CD4-positive, alpha-beta memory T cell (primary cell): ENCODE data around the gene RETN. TPM values are rescaled to one million over a fixed set of nuclear protein-coding genes. Genes with fewer than 3 reads are reported as not detected.
A peak's percentile ranks its signal among the peaks of the same experiment; 100 is the strongest.

ENCODE experiments used
- CTCF ChIA-PET: fragments of 350-600 bp; sonication (Branson Sonifier 250); formaldehyde crosslinking; loops from one replicate; lab custom pipeline; 2021; ENCODE audit warnings: inconsistent platforms; ENCODE audit not compliant: partially characterized antibody; lab: Charles Lee
- POLR2A ChIA-PET: fragments of 350-600 bp; sonication (Branson Sonifier 250); formaldehyde crosslinking; loops from one replicate; lab custom pipeline; 2021; ENCODE audit not compliant: partially characterized antibody; lab: Charles Lee
- DNase-seq, 5 donors: peaks; one replicate each; pipeline versions ENCODE4 v3.0.0 to v3.0.0-alpha.2; 2020 to 2022; ENCODE audit warnings: mixed read lengths in 1 of 5
- H3K27ac ChIP-seq: one replicate; pipeline ENCODE4 v1.7.0; 2013; ENCODE audit warnings: low read depth, low read length
- H3K27me3 ChIP-seq: 2 replicates; pipeline ENCODE4 v1.7.0; 2013; ENCODE audit warnings: mild to moderate bottlenecking, low read length, moderate library complexity; ENCODE audit not compliant: insufficient read depth
- H3K36me3 ChIP-seq: 2 replicates; pipeline ENCODE4 v1.7.0; 2013; ENCODE audit warnings: mild to moderate bottlenecking, low read length, moderate library complexity; ENCODE audit not compliant: insufficient read depth
- H3K4me1 ChIP-seq: 2 replicates; pipeline ENCODE4 v1.7.0; 2013; ENCODE audit warnings: mild to moderate bottlenecking, low read length, moderate library complexity; ENCODE audit not compliant: insufficient read depth
- H3K4me3 ChIP-seq, 2 donors: one replicate each; pipeline ENCODE4 v1.7.0; 2013; ENCODE audit warnings: low read length in 2 of 2, mild to moderate bottlenecking in 1 of 2
- H3K9me3 ChIP-seq, 2 donors: one replicate each; pipeline ENCODE4 v1.7.0; 2013; ENCODE audit warnings: low read length in 2 of 2, control low read depth in 1 of 2; ENCODE audit not compliant: control insufficient read depth in 1 of 2
- H3K27ac Mint-ChIP-seq, 7 donors: one replicate each; pipeline ENCODE4 v1.8.0; 2020 to 2021; ENCODE audit warnings: mixed read lengths in 7 of 7, mild to moderate bottlenecking in 6 of 7, inconsistent platforms in 3 of 7, moderate library complexity in 3 of 7
- H3K27me3 Mint-ChIP-seq, 2 donors: one replicate each; pipeline ENCODE4 v1.8.0; 2020 to 2021; ENCODE audit warnings: mixed read lengths in 2 of 2
- H3K36me3 Mint-ChIP-seq, 2 donors: one replicate each; pipeline ENCODE4 v1.8.0; 2020 to 2021; ENCODE audit warnings: mixed read lengths in 2 of 2, inconsistent platforms in 1 of 2, mild to moderate bottlenecking in 1 of 2
- H3K4me1 Mint-ChIP-seq, 4 donors: one replicate each; pipeline ENCODE4 v1.8.0; 2020 to 2021; ENCODE audit warnings: mixed read lengths in 4 of 4, mild to moderate bottlenecking in 1 of 4
- H3K4me3 Mint-ChIP-seq, 8 donors: one replicate each; pipeline ENCODE4 v1.8.0; 2020 to 2021; ENCODE audit warnings: mixed read lengths in 8 of 8, mild to moderate bottlenecking in 7 of 8, moderate library complexity in 6 of 8, inconsistent platforms in 3 of 8
- H3K9me3 Mint-ChIP-seq, 8 donors: one replicate each; pipeline ENCODE4 v1.8.0; 2020 to 2021; ENCODE audit warnings: mixed read lengths in 8 of 8, mild to moderate bottlenecking in 5 of 8, inconsistent platforms in 3 of 8, moderate library complexity in 1 of 8
- intact Hi-C: fragments of 100-400 bp; cut with micrococcal nuclease; formaldehyde crosslinking; loops from one replicate; pipeline ENCODE4 v1.15.1; 2023
- polyA plus RNA-seq, 2 donors: library from polyadenylated mRNA; unstranded; fragments of 300-500 nt; fragmentation: Illumina TruSeq; gene quantifications; one replicate each; pipeline ENCODE4 v1.2.3, GENCODE V29; 2021
- total RNA-seq, 2 experiments: library from RNA; stranded (reverse); gene quantifications; one replicate each; pipeline ENCODE4 v1.2.3, GENCODE V29; 2021

Gene RETN
- total and polyA plus RNA-seq, 4 experiments from 2014 or later = 0.48 to 0.94 TPM; not detected in 2

DNA sequence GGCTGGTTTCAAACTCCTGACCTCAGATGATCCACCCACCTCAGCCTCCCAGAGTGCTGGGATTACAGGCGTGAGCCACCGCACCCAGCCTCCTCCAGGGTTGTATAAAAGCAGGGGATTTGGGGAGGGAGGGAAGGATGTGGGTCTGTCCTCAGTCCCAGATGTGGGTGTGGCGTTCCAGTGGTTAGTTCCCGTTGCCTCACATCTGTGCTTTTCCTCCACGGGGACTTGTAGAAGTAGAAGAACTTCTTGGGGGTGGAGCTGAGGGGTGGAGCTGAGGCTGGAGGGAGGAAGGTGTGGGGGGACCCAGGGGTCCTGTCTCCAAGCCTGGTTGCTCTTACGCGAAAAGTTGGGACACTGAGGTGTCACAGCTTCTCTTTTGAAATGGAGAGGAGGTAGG is 7.5 kb downstream of the RETN start:
- Histone ChIP-seq H3K4me3 (no peak overlapping the region), H3K9me3 (no peaks in the 10 kb centered on the region), H3K4me1 (peaks cover 38% of the 10 kb centered on the region), H3K27ac (no peak overlapping the region), H3K36me3 (no peaks in the 10 kb centered on the region), H3K27me3 (peaks cover 11% of the 10 kb centered on the region)
- H3K4me3 Mint-ChIP-seq = peak overlapping the region in 4 of 8 donors; percentile 43 to 79 (median 59)
- H3K27ac Mint-ChIP-seq = peak overlapping the region in 2 of 7 donors; percentile 18 to 27
- H3K9me3 Mint-ChIP-seq = peaks cover 0 to 2% (median 0%) of the 10 kb centered on the region in 8 donors
- no peak for DNase-seq
- H3K4me1 Mint-ChIP-seq = peaks cover 18 to 59% (median 31%) of the 10 kb centered on the region in 4 donors
- intact Hi-C loops = no loop called here
- H3K36me3 Mint-ChIP-seq = peaks cover 0 to 2% of the 10 kb centered on the region in 2 donors
- peaks cover 21 to 36% of the 10 kb centered on the region in 2 donors for H3K27me3 Mint-ChIP-seq
- ChIA-PET CTCF (interaction anchor here (0.9 to 1.7 kb wide), 4 partner anchors 108 to 127 kb away, joined by 3 to 5 read pairs (median 4); no protein-coding TSS in a partner anchor), POLR2A (no interaction called here)

DNA sequence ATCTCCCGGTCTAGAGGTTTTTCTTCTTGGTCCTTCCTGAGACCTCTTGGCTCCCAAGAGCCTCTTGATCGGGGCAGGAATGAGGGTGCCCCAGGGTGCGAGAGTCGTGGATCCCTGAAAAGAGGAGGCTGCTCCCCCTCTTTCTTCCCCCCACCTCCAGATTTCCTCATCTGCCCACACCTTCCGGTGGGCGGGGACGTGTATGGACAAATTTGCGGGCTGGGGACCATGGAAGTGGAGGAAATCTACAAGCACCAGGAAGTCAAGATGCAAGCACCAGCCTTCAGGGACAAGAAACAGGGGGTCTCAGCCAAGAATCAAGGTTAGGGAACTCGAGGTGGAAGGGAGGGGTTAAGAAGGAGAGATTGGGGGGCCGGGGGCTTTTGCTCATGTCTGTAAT is 8.0 kb downstream of the RETN start, which contains the start of gene MCEMP1:
Gene MCEMP1, plus strand, starts transcription at position 237 of the 400 bp plus-strand sequence. Its CDS starts 31 bp downstream, at position 268.
- Histone ChIP-seq H3K36me3 (no peaks in the 10 kb centered on the region), H3K27ac (no peak within 1 kb of the TSS), H3K4me1 (peaks cover 43% of the 10 kb centered on the region), H3K4me3 (no peak within 1 kb of the TSS), H3K9me3 (no peaks in the 10 kb centered on the region), H3K27me3 (peaks cover 11% of the 10 kb centered on the region)
- Mint-ChIP-seq H3K27me3 (peaks cover 18 to 31% of the 10 kb centered on the region in 2 donors), H3K4me3 (peak within 1 kb of the TSS in 6 of 8 donors; percentile 25 to 79 (median 58)), H3K27ac (peak within 1 kb of the TSS in 5 of 7 donors; percentile 18 to 84 (median 32)), H3K9me3 (peaks cover 0 to 2% (median 0%) of the 10 kb centered on the region in 8 donors), H3K36me3 (peaks cover 0 to 7% of the 10 kb centered on the region in 2 donors), H3K4me1 (peaks cover 21 to 61% (median 35%) of the 10 kb centered on the region in 4 donors)
- POLR2A ChIA-PET = no interaction called here
- intact Hi-C loops = no loop called here
- CTCF ChIA-PET = interaction anchor here (0.9 to 2.6 kb wide), 4 partner anchors 109 to 127 kb away, joined by 3 to 19 read pairs (median 4); no protein-coding TSS in a partner anchor
- no peak for DNase-seq

DNA sequence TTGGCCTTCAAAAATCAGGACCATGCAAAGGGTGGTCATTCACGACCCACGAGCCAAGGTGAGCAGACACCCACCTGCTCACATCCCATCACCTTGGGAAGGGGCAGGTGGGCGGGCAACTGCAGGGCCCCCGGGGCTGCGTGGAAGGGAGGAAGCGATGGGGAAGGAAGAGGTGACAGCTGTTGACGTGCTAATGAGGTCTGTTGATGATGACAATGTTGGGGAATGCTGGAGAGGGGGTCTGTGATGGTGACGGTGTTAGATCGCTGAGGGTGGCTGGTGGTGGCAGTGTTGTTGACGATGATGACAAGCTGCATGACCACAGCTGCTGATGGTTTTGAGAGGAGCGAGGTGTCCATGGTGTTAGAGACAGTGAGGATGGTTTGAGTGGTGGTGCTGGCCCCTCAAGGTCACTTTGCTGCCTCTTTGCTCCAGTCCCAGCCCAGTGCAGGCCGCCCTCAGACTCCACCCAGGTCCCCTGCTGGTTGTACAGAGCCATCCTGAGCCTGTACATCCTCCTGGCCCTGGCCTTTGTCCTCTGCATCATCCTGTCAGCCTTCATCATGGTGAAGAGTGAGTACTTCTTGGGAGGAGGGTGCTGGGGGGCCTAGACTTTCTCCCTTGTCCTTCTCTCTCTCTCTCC is 8.9 kb downstream of the RETN start:
- H3K27me3 Mint-ChIP-seq = peaks cover 16 to 30% of the 10 kb centered on the region in 2 donors
- H3K9me3 Mint-ChIP-seq = peaks cover 0 to 2% (median 0%) of the 10 kb centered on the region in 8 donors
- no peaks in the 10 kb centered on the region for H3K9me3 ChIP-seq
- H3K36me3 ChIP-seq = peaks cover 4% of the 10 kb centered on the region
- DNase-seq = no peak
- CTCF ChIA-PET = interaction anchor here (0.9 to 2.6 kb wide), 4 partner anchors 110 to 126 kb away, joined by 4 to 19 read pairs (median 6); no protein-coding TSS in a partner anchor
- no peak overlapping the region for H3K4me3 ChIP-seq
- H3K27me3 ChIP-seq = peaks cover 10% of the 10 kb centered on the region
- peak overlapping the region in 1 of 7 donors; percentile 84 for H3K27ac Mint-ChIP-seq
- intact Hi-C loops = no loop called here
- H3K4me3 Mint-ChIP-seq = peak overlapping the region in 2 of 8 donors; percentile 25 to 45
- POLR2A ChIA-PET = no interaction called here
- H3K4me1 Mint-ChIP-seq = peaks cover 23 to 61% (median 38%) of the 10 kb centered on the region in 4 donors
- no peak overlapping the region for H3K27ac ChIP-seq
- peaks cover 4 to 10% of the 10 kb centered on the region in 2 donors for H3K36me3 Mint-ChIP-seq
- H3K4me1 ChIP-seq = peaks cover 46% of the 10 kb centered on the region

DNA sequence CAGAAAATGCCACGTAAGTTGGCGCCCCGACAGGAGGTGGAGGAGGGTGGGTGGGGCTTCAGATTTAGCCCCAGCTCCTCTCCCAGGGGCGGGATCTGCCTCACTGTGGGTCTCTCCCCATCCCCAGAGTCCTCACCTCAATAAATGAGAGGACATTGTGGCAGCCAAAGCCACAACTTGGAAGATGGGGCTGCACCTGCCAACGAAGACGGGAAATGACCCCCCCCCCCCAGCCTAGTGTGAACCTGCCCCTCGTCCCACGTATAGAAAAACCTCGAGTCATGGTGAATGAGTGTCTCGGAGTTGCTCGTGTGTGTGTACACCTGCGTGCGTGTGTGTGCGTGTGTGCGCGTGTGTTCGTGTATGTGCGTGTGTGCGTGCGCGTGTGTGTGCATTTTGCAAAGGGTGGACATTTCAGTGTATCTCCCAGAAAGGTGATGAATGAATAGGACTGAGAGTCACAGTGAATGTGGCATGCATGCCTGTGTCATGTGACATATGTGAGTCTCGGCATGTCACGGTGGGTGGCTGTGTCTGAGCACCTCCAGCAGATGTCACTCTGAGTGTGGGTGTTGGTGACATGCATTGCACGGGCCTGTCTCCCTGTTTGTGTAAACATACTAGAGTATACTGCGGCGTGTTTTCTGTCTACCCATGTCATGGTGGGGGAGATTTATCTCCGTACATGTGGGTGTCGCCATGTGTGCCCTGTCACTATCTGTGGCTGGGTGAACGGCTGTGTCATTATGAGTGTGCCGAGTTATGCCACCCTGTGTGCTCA is 10.3 kb downstream of the RETN start:
- Histone ChIP-seq H3K9me3 (no peaks in the 10 kb centered on the region), H3K4me3 (no peak overlapping the region), H3K36me3 (peaks cover 6% of the 10 kb centered on the region), H3K4me1 (peaks cover 46% of the 10 kb centered on the region), H3K27ac (no peak overlapping the region), H3K27me3 (peaks cover 6% of the 10 kb centered on the region)
- CTCF ChIA-PET = interaction anchor here (0.8 to 2.6 kb wide), 4 partner anchors 27 to 122 kb away, joined by 4 to 19 read pairs (median 6); no protein-coding TSS in a partner anchor
- intact Hi-C loops = loop anchor here (1.0 kb wide), 2 partner anchors 27 to 120 kb away; no protein-coding TSS in a partner anchor
- Mint-ChIP-seq H3K4me3 (peak overlapping the region; percentile 62 to 93 (median 80)), H3K36me3 (peaks cover 5 to 16% of the 10 kb centered on the region in 2 donors), H3K27ac (peak overlapping the region; percentile 48 to 90 (median 81)), H3K9me3 (peaks cover 0 to 2% (median 0%) of the 10 kb centered on the region in 8 donors), H3K27me3 (peaks cover 14 to 26% of the 10 kb centered on the region in 2 donors), H3K4me1 (peaks cover 23 to 60% (median 39%) of the 10 kb centered on the region in 4 donors)
- DNase-seq = peak; percentile 68 to 88 (median 76)
- POLR2A ChIA-PET = no interaction called here

DNA sequence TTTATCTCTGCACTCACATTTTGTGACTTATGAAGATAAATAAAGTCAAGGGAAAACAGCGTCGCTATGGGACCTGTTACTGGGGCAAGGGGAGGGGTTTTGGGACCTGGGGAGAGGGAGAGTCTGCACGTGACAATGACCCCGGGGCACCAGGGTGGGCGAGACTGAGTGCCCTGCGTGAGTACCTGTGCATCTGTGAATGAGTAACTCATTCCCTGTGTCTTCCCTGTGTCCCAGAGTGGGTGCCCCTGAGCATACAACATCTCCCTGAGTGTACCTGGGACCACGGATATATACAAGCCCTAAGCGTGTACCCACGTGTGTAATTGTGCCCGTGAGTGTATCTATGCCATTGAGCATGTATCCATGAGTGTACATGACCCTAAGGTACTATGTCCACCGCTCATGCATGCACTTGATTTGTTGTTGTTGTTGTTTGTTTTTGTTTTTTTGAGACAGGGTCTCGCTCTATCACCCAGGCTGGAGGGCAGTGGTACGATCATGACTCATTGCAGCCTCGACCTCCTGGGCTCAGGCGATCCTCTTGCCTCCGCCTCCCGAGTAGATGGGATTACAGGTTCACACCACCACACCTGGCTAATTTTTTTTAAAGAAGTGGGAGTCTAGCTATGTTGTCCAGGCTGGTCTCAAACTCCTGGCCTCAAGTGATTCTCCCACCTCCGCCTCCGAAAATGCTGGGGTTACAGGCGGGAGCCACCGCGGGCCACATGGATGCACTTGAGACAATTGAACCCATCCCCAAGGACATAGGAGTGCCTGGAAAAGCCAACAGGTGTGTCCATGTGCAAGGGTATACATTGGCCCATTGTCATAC is 11.1 kb downstream of the RETN start:
- POLR2A ChIA-PET = interaction anchor here (1.0 to 2.2 kb wide), 15 partner anchors 9 to 224 kb away, joined by 3 to 29 read pairs (median 5); partner anchors contain the start of genes MAP2K7, PET100, RETN and XAB2
- peaks cover 6% of the 10 kb centered on the region for H3K36me3 ChIP-seq
- peak overlapping the region; percentile 65 to 93 (median 80) for H3K4me3 Mint-ChIP-seq
- peaks cover 42% of the 10 kb centered on the region for H3K4me1 ChIP-seq
- intact Hi-C loops = loop anchor here (1.0 to 2.0 kb wide), 6 partner anchors 25 to 578 kb away; partner anchors contain the start of genes PET100, STXBP2 and XAB2
- peaks cover 21 to 56% (median 37%) of the 10 kb centered on the region in 4 donors for H3K4me1 Mint-ChIP-seq
- H3K27ac ChIP-seq = peak overlapping the region; percentile 82
- peaks cover 12 to 22% of the 10 kb centered on the region in 2 donors for H3K27me3 Mint-ChIP-seq
- H3K36me3 Mint-ChIP-seq = peaks cover 5 to 16% of the 10 kb centered on the region in 2 donors
- no peak for DNase-seq
- peak overlapping the region in 1 of 2 donors; percentile 88 for H3K4me3 ChIP-seq
- peaks cover 6% of the 10 kb centered on the region for H3K27me3 ChIP-seq
- peaks cover 0 to 2% (median 0%) of the 10 kb centered on the region in 8 donors for H3K9me3 Mint-ChIP-seq
- CTCF ChIA-PET = interaction anchor here (0.8 to 3.0 kb wide), 22 partner anchors 11 to 578 kb away, joined by 3 to 67 read pairs (median 8); partner anchors contain the start of genes RETN and STXBP2
- H3K9me3 ChIP-seq = no peaks in the 10 kb centered on the region
- H3K27ac Mint-ChIP-seq = peak overlapping the region; percentile 21 to 90 (median 84)
